Testis (tissue), 3 donors: Measurements from ENCODE around the gene HCFC2. TPM values are rescaled to one million over a fixed set of nuclear protein-coding genes. Genes with fewer than 3 reads are reported as not detected.

Source experiments
- DNase-seq: peaks from one replicate; pipeline ENCODE4 v3.0.0-alpha.2; 2019
- H3K27ac ChIP-seq, 2 donors: fragments of 200-600 bp; sonication (generic); one replicate each; pipeline ENCODE4 v1.5.1; 2019
- H3K27me3 ChIP-seq: fragments of 200-600 bp; sonication (generic); one replicate; pipeline ENCODE4 v1.5.1; 2019
- H3K36me3 ChIP-seq: fragments of 200-600 bp; sonication (generic); one replicate; pipeline ENCODE4 v1.5.1; 2017; ENCODE audit warnings: low read depth; ENCODE audit errors: missing control alignments
- H3K4me1 ChIP-seq: fragments of 200-600 bp; sonication (generic); one replicate; pipeline ENCODE4 v1.5.1; 2019
- H3K4me3 ChIP-seq, 2 donors: fragments of 200-600 bp; sonication (generic); one replicate each; pipeline ENCODE4 v1.5.1; 2017 to 2019
- H3K9me3 ChIP-seq: fragments of 200-600 bp; sonication (generic); one replicate; pipeline ENCODE4 v1.5.1; 2017
- CTCF ChIP-seq, 3 experiments: fragments of 450-650 bp in 2 of 3; fragments of 200-600 bp in 1 of 3; sonication (generic) in 1 of 3; IDR thresholded peaks; one replicate each; pipeline ENCODE4 v1.5.1; 2016 to 2019; ENCODE audit warnings: antibody characterized with exemption in 3 of 3, mild to moderate bottlenecking in 2 of 3, moderate library complexity in 1 of 3
- POLR2A ChIP-seq: fragments of 450-650 bp; IDR thresholded peaks from one replicate; pipeline ENCODE4 v1.6.1; 2017; ENCODE audit warnings: antibody characterized with exemption, mild to moderate bottlenecking, moderate library complexity
- WGBS, 2 donors: methylation state at CpG; one replicate each; pipeline ENCODE4 v1.1.5; 2018; 5-methylcytosine and 5-hydroxymethylcytosine counted together
- intact Hi-C: fragments of 100-400 bp; cut with DNase I; formaldehyde crosslinking; loops from one replicate; pipeline ENCODE4 v1.15.1; 2023; ENCODE audit warnings: low total_unique reads
- polyA plus RNA-seq: library from polyadenylated mRNA; stranded (reverse); fragments of 350-450 nt; fragmentation: Illumina TruSeq; extraction: RNeasy Lipid Tissue Mini Kit (QIAGEN cat#74804); gene quantifications from one replicate; pipeline ENCODE4 v1.2.3, GENCODE V29; 2014; ENCODE audit warnings: low read depth, low replicate concordance; ENCODE audit not compliant: insufficient read depth
- total RNA-seq, 2 donors: library from RNA; depleted of rRNA; stranded (reverse); fragments of >200 nt; gene quantifications; one replicate each; pipeline ENCODE4 v1.2.3, GENCODE V29; 2016

Gene HCFC2
- total and polyA plus RNA-seq, 3 donors from 2014 or later, result 36.2 to 95.2 (median 57.9) TPM

DNA sequence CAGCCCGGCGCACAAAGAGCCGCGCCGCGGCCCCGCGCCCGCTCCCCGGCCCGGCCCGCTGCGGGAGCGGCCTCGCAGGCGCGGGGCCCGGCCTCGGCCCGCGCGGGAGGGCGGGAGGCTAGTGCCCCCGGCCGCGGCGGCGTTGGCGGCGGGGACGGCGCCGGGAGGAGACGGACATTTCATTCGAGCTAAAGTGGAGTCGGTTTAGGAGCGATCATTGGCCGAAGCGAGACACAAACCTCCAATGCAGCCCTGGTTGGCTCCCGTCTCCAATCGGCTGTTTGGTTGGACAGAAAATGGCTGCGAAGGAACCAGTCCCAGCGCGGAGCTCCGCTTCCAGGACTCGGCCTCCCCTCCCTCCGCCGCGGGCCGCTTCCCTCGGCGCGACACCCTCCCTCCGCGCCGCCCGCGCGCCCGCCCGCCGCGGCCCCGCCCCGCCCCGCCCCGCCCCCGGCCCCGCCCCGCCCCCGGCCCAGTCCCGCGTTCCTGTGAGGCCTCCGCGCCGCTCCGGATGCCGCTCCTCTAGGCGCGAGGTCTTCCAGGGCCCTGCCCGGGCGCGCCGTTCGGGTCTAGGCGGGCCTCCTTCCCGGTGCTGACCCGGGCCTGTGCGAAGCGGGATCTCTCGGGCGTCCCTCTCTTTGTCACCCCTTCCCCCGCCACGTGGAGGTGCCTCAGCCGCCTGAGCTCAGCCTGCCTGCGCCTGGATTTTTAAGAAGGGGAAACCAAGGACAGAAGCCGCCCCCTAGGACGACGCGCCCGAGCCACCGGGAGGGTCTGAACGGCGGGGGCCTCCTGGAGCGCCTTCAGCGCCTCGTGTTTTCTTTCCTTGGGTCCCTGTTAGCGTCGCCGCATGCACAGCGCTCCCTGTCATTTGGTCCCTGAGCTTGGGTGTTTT is 73.8 kb downstream of the HCFC2 start, which contains the start of gene NFYB:
Gene NFYB (minus strand): TSS at position 309 of the 895 bp plus-strand sequence. CDS start 2,757 bp downstream, outside the sequence.
- peak within 1 kb of the TSS; percentile 78 to 82 for H3K4me3 ChIP-seq
- 4 to 15% methylated on average over 15 to 96 of the region's 111 CpGs for WGBS, 2 donors
- no peaks in the 10 kb centered on the region for H3K27me3 ChIP-seq
- peak; percentile 98 for DNase-seq
- H3K9me3 ChIP-seq, result no peaks in the 10 kb centered on the region
- intact Hi-C loops, result no loop called here
- H3K4me1 ChIP-seq, result peaks cover 16% of the 10 kb centered on the region
- no peaks in the 10 kb centered on the region for H3K36me3 ChIP-seq
- peak within 1 kb of the TSS; percentile 82 to 92 for H3K27ac ChIP-seq
- no peak for TF ChIP-seq CTCF (IDR thresholded peaks at IDR 0.05)
- peak; percentile 36 for TF ChIP-seq POLR2A

DNA sequence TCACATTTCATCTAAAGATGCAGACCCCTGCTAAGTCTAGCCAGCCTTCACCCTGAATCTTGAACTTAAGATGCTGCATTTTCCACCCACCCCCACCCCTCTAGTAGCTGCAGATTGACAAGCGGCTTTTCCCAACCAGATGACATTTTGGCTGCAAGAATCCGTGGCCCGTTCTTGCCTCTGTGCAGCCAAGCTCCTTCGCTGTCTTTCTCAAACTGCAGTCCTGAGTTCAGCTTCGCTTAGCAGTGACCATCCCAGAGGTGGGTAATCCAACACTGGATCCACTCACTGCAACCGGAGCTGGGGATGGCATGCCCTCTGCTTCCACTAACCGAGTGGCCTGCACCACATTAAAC is 74.4 kb downstream of the HCFC2 start:
- H3K9me3 ChIP-seq, result no peaks in the 10 kb centered on the region
- DNase-seq, result no peak
- TF ChIP-seq CTCF (IDR thresholded peaks at IDR 0.05) (no peak), POLR2A (no peak)
- peak overlapping the region; percentile 80 to 81 for H3K27ac ChIP-seq
- WGBS, 2 donors, result 68 to 70% methylated on average over 7 of the region's 7 CpGs
- no peaks in the 10 kb centered on the region for H3K27me3 ChIP-seq
- no peaks in the 10 kb centered on the region for H3K36me3 ChIP-seq
- peaks cover 16% of the 10 kb centered on the region for H3K4me1 ChIP-seq
- intact Hi-C loops, result no loop called here
- peak overlapping the region; percentile 53 to 64 for H3K4me3 ChIP-seq

DNA sequence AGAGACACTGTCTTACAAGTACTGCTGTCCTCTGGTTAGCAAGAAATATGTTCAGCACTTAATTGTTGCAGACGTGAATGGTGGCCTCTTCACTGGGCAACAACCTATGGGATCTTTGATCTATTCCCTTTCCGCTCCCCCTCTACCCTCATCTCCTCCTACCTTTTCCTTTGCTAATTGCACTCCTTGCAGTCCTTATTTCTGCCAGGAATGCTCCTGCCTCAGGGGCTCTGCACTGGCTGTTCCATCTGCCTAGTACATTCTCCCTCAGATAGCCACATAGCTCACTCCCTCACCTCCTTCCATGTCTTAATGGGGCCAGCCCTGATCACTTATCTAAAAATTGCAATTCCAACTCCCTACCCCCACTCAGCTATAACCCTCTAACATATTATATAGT is 78.2 kb downstream of the HCFC2 start:
- no peaks in the 10 kb centered on the region for H3K27me3 ChIP-seq
- H3K4me3 ChIP-seq, result no peak overlapping the region
- intact Hi-C loops, result no loop called here
- 69 to 85% methylated on average over 2 of the region's 2 CpGs for WGBS, 2 donors
- TF ChIP-seq CTCF (IDR thresholded peaks at IDR 0.05) (no peak), POLR2A (no peak)
- no peaks in the 10 kb centered on the region for H3K9me3 ChIP-seq
- no peak for DNase-seq
- no peaks in the 10 kb centered on the region for H3K36me3 ChIP-seq
- H3K27ac ChIP-seq, result no peak overlapping the region
- H3K4me1 ChIP-seq, result peaks cover 5% of the 10 kb centered on the region

GRCh38 chr12:104143002-104143401 is 78.7 kb downstream of the HCFC2 start:
- no peaks in the 10 kb centered on the region for H3K27me3 ChIP-seq
- intact Hi-C loops, result no loop called here
- no peak overlapping the region for H3K4me3 ChIP-seq
- H3K27ac ChIP-seq, result no peak overlapping the region
- peaks cover 5% of the 10 kb centered on the region for H3K4me1 ChIP-seq
- TF ChIP-seq CTCF (IDR thresholded peaks at IDR 0.05), result no peak
- TF ChIP-seq POLR2A, result no peak
- DNase-seq, result no peak
- H3K36me3 ChIP-seq, result no peaks in the 10 kb centered on the region
- H3K9me3 ChIP-seq, result no peaks in the 10 kb centered on the region

- no peak for DNase-seq
- H3K27me3 ChIP-seq, result no peaks in the 10 kb centered on the region
- intact Hi-C loops, result no loop called here
- no peaks in the 10 kb centered on the region for H3K9me3 ChIP-seq
- TF ChIP-seq CTCF (IDR thresholded peaks at IDR 0.05) (no peak), POLR2A (no peak)
- no peak overlapping the region for H3K27ac ChIP-seq
- no peak overlapping the region for H3K4me3 ChIP-seq
- H3K4me1 ChIP-seq, result no peaks in the 10 kb centered on the region
- WGBS, 2 donors, result 93 to 95% methylated on average over 1 of the region's 1 CpG
- H3K36me3 ChIP-seq, result no peaks in the 10 kb centered on the region
Observed at GRCh38 chr12:104143918-104144317, 79.6 kb downstream of the HCFC2 start.
